AG09319 (cell line): Measurements from ENCODE around the gene KCNH4.
"Not testable (repeated sequence)": the region's sequence is repeated elsewhere in the genome, so short reads cannot be mapped to it uniquely, and the experiment has no call there.

ENCODE experiments used
- DNase-seq: peaks from one replicate; pipeline ENCODE4 v3.0.0-alpha.2; 2010; ENCODE audit warnings: low read depth; ENCODE audit errors: extremely low read depth
- TF ChIP-seq, protein P1 (sequence below): IDR thresholded peaks from 2 replicates; pipeline ENCODE4 v1.5.1; 2011; ENCODE audit warnings: low read depth, mild to moderate bottlenecking, inconsistent platforms, low read length, moderate library complexity

Gene KCNH4

DNA sequence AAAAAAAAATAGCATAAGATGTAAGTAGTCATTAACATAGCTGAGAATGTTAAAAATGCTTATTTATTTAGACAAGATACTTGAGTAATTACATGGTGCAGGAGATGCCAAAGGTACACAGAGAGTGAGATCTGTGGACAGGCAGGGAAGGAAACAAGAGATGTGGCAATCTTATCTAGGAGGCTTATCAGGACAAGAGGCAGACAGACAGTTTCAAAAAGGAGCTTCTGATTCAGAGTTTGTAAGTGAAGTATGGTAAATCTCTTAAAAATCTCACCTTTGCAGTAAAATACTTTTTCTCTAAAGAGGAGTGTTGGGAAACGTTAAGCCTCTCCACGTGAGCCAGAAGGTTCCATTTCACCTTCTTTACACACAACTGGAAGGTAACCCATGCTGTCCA lies 33.2 kb upstream of the KCNH4 start:
- no peak for DNase-seq
- TF ChIP-seq, protein P1, sequence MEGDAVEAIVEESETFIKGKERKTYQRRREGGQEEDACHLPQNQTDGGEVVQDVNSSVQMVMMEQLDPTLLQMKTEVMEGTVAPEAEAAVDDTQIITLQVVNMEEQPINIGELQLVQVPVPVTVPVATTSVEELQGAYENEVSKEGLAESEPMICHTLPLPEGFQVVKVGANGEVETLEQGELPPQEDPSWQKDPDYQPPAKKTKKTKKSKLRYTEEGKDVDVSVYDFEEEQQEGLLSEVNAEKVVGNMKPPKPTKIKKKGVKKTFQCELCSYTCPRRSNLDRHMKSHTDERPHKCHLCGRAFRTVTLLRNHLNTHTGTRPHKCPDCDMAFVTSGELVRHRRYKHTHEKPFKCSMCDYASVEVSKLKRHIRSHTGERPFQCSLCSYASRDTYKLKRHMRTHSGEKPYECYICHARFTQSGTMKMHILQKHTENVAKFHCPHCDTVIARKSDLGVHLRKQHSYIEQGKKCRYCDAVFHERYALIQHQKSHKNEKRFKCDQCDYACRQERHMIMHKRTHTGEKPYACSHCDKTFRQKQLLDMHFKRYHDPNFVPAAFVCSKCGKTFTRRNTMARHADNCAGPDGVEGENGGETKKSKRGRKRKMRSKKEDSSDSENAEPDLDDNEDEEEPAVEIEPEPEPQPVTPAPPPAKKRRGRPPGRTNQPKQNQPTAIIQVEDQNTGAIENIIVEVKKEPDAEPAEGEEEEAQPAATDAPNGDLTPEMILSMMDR: no peak

DNA sequence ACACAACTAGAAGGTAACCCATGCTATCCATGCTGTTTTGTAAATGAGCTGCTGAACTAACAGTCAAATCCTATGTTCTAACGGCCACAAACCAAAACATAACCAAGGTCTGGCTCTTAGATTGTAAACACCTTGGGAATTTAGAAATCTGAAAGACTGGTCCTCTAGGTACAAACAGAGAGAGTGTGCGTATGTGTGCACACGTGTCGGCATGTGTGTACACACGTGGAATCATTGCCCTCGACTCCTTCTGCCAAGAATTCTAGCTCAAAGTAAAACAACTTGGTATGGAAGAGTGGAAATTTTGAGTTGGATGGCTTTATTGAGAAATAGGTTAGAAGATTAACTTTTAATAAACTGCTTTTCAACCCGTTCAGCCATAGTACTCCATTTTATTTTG lies 31.4 kb upstream of the KCNH4 start:
- TF ChIP-seq, protein P1: no peak
- DNase-seq: no peak

DNA sequence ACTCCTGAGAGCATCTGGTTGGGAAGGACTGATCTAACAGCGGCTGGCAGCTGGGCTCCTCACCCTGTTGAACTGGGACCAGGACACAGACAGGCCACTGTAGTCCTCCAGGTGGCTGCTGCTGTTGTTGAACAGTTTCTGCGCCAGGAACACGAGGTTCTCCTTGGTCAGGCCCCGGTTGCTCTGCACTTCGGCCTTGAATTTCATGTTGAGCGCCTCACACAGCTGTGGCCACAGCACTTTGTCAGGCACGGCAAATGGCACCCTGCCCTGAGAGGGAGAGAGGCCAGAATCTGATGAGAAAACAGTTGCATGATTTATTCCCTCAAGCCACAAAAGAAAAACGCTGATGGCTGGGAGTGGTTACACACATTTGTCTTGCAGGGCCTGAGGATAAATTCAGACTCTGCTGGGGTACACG lies 31.0 kb upstream of the KCNH4 start:
- not testable (repeated sequence) for DNase-seq

DNA sequence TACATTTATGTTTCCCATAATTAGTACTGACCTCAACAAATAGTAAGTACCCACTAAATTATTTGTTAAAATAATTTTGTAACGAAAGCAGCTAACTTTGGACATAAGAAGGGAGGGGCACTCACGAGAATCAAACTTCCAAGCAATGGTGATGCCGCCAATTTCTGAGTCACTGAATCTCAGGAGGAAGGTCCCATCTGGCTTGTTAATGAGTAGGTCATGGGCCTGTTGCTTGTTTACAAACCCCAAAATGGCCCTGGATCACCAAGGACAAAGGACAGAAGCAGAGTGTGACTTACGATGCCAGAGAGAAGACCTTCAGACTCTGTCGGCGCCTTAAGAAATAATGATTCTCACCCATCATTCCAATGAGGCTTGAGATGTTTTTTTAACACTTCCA lies 29.1 kb upstream of the KCNH4 start:
- no peak for DNase-seq
- TF ChIP-seq, protein P1: no peak

DNA sequence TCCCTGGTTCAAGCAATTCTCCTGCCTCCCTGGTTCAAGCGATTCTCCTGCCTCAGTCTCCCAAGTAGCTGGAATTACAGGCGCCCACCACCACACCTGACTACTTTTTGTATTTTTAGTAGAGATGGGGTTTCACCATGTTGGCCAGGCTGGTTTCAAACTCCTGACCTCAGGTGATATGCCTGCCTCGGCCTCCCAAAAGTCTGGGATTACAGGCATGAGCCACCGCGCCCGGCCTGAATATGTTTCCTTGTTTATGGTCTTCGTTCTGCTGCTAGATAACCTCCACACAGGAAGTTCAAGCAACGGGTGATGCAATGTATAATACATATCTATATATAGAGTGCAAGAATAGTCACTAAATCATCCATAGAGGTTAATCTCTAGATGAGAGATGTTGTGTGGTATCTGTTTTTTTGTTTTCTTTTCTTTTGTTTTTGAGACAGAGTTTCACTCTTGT lies 25.2 kb upstream of the KCNH4 start:
- DNase-seq: not testable (repeated sequence)

DNA sequence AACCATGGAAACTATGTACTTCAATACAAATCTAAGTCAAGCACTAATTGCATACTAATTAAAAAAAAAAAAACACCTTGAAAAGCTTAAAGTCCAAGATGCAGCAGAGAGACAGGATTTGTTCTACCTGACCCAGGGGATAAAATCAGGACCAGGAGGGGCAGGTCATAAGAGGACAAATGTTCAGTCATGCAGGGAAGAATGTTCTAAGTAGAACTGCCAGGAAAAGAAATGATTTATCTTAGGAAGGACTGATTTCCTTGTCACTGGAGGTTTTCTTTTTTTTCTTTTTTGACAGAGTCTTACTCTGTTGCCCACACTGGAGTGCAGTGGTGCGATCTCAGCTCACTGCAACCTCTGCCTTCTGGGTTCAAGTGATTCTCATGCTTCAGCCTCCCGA lies 22.4 kb upstream of the KCNH4 start:
- no peak for DNase-seq

DNA sequence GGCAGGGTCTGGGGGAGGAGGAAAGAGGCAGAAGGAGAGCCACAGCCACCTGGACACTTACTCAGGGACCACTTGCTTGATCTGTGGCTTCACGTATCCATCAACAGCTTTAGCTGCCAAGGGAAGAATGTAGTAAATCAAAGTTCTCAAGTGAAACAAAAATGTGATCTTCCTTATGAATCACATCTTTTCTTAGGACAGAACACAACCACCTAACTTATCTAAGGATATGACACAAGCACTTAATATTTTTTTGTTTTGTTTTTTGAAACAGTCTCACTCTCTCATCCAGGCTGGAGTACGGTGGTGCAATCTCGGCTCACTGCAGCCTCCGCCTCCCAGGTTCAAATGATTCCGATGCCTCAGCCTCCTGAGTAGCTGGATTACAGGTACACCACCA lies 21.8 kb upstream of the KCNH4 start:
- no peak for DNase-seq
- TF ChIP-seq, protein P1: no peak

More for the DNA sequence above, 22.4 kb upstream of the KCNH4 start:
- TF ChIP-seq, protein P1: no peak

DNA sequence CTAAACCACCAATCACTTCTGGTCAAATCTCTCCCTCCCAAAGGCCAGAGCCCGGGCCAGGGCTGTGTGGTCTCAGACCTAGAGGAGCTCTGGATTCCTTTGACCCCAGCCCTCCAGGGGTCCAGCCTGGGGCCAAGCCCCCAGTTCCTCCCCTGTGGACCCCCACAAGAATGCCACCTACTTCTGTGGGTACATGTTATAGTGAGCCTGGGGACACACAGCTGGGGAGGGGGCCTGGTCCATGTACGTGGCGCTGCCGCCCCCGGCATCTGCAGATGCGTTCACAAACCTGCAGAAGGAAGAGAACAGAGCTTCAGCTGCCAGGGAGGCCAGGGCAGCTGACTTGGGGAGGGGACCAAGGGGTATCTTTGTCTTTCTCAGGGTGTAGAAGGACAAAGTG lies 21.2 kb upstream of the KCNH4 start:
- TF ChIP-seq, protein P1: no peak
- DNase-seq: no peak

DNA sequence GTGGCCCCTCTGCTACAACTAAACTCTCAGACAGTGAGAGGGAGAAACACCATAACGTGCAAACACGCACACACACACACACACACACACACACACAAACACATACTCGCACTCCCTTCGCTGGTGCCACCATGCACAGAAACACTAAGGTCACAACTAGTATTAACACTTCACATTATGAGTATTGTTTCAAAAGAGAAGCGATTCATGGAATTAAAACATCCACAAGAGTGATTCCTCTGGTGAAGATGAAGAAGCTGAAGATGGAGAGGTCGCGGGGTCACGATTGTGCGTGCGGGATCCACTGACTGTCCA lies 20.5 kb upstream of the KCNH4 start:
- TF ChIP-seq, protein P1: no peak
- no peak for DNase-seq
